HG03354 (cell line): ENCODE data around the gene ZNF775.

Experiments
- ATAC-seq: cut with Tn5 transposase; IDR thresholded peaks from one replicate; pipeline ENCODE4 v1.9.1; 2021; ENCODE audit warnings: mild to moderate bottlenecking; ENCODE audit not compliant: unreplicated experiment, poor library complexity, severe bottlenecking

Gene ZNF775

DNA sequence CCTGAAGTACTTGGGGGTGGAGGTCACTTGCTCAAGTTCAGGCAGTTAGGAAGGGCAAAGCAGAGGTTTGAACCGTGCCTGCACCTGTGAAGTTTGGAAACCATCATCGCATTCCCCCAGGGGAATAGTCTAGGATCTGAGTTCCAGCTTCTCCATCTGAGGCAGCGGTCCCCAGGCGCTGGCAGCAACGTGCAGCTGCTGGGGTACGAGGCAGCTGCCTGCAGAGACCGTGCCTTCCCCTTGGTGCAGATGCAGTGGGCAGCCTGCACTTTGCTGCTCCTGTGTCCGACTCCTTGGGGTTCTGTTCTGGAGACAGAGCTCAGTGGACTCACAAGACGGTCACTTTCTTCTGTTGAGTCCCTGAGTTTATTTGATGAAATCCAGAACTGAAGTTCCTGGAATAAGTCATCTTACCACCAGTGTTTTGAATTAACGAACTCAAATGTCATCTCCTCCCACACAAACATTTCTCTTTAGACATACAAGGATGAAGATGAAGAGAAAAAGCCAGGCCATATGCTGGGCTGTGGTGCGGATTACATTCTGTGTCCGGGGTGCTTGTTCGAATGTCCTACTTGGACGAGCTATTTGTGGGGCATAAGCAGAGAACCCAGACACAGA lies 51.4 kb downstream of the ZNF775 start:
- no peak for ATAC-seq

DNA sequence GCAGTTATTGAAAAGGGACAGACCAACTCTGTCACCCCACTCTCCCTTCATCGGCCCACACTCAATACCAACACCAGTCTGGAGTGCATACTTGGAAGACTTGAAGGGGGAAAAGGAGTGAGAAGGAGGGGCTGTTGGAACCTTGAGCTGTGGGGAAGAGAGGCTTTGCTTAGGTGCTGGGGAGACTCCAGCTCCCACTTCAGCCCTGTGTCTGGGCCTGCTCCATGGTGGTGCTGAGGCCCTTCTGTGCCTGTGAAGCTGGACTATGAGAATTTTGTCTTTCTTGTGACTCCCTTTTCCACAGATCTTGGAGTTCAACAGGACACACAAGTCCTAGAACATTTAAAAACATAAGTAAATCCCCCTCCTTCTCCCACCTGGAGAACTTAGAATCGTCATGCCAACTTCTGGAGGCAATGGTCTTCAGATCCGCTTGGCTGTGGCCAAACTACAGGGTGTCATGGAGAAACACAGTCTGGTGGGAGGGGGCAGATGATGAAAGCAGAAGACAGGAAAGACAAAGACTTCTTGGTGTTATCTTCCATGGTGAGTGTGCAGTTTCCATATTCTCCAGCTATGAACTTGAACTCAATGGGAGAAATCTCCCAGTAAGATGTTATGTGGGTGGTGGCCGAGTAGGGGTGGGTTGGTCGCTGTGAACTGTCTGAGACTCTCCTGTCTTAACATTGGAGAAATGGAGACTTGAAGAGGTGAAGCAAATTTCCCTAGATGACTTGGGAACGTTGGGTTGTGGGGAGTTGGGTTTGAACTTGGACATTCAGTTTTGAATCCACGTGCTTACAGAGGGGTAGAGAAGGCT lies 52.9 kb downstream of the ZNF775 start:
- ATAC-seq, result no peak

DNA sequence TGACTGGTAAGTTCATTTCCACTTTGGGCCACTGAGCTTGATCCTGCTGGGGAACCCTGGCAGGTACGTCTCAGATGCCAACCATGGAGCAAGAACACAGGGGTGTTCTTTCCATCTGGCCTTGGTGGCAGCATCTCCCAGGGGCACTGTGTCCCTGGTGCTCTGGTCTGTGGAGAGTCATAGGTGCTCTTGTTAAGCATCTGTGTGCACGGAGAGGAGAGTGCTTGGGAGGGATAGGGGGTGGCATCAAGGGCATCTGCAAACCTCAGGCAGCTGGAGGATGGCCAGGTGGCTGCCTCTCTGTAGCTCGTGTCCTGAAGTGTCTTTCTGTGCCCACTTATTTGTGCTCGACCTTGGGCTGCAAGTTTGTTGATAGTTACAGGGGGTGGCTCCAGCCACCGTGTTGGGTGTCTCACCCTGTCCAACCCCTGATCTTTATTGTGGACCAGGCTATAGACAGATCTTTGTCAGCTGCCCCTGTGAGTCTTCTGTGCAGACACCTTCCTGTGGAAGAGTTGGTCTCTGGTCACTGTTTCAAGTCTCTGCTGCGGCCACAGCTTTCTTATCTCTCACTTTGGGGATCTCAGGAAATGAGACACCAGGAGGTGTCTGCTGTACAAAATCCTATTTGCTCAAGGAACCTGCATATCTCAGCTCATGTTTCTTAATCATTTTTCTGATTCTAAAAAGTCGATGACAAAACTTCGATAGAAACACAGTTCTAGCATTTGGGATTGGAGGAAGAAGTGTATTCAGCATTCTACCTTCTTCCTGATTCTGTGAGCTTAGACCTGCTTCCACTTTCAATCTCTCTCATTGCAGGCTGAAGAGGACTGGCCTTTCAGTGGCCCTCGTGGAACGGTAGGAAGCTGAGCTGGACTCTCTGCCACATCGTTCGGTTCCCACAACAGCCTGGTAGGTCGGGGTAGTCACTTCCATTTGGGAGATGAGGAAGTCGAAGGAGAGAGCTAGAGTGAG lies 54.1 kb downstream of the ZNF775 start:
- no peak for ATAC-seq

DNA sequence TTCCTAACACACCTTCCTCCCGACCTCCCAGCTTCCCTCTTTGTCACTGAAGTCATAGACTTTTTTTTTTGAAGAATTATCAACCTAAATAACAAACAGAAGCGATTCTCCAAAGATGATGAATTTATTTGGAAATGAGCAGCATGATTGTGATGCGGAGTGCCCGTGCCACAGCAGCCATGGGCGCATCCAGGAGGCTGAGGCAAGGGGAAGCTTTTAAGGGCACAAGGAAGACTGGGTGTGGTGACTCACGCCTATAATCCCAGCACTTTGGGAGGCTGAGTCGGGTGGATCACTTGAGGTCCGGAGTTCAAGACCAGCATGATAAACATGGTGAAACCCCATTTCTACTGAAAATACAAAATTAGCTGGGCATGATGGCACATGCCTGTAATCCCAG lies 55.1 kb downstream of the ZNF775 start:
- ATAC-seq, result no peak

DNA sequence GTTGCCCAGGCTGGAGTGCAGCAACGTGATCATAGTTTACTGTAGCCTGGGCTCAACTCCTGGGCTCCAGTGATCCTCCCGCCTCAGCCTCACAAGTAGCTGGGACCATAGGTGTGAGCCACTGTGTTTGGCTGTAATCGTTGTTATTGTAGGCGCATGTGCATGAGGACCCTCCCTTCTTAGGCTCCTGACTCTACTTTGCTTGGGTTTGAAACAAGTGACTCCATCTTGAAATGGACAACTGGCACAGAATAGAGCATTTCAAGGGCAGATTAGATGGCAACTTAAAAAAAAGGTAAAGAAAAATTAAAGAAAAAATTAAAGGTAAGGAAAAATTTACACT lies 55.9 kb downstream of the ZNF775 start:
- no peak for ATAC-seq

DNA sequence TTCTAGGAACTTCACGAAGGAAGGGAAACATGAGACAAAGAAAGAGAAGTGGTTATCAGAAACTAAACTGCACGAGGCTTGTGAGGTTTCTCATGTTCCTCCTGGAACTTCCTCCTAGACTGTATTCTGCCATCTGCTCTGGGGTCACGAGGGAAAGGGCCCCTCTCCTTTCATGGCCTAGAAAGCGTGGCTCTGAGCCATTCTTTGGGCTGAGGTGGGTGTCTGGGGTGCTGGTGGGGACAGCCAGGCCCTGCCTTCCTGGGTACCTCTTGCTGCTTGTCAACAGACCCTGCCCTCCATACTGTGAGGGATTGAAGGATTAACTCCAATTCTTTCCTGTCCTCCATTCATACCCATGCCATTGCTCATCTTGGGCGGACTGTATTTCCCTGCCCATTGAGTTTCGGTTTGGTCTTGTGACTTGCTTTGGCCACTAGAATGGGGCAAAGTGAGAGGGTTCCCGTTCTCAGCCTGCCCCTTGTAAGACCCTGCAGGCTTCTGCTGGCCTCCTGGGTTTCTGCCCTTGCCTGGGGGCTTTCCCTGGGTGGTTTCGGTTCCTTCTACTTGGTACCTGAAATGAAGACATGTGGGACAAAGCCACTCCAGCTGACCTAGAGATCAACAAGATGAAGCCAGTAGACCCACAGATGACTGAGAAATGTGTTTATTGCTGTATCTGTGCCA lies 56.4 kb downstream of the ZNF775 start:
- peak; percentile 95 for ATAC-seq

DNA sequence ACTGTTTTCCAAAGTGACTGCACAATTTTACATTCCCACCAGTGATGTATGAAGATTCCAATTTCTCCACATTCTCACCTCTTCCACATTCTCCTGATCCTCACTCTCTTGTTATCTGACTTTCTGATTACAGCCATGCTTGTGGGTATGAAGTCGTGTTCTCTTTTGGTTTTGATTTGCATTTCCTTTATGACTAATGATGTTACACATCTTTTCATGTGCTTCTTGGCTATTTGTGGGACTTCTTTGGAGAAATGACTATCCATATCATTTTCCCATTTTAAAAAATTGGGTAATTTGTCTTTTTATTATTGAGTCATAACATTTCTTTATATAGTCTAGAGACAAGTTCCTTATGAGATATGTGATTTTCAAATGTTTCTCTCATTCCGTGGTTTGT lies 60.8 kb downstream of the ZNF775 start:
- no peak for ATAC-seq

DNA sequence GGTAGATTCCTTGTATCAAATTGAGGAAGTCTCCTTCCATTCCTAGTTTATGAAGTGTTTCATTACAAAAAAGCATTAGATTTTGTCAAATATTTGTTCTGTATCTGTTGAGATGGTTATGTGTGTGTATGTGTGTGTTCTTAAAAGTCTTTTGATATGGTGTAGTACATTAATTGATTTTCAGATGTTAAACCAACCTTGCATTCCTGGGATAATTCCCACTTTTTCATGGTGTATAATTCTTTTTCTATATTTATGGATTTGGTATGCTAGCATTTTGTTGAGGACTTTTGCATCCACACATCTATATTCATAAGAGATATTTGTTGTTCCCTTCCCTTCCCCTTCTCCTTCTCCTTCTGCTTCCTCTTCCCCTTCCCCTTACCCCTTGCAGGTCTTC lies 62.4 kb downstream of the ZNF775 start:
- ATAC-seq, result no peak

DNA sequence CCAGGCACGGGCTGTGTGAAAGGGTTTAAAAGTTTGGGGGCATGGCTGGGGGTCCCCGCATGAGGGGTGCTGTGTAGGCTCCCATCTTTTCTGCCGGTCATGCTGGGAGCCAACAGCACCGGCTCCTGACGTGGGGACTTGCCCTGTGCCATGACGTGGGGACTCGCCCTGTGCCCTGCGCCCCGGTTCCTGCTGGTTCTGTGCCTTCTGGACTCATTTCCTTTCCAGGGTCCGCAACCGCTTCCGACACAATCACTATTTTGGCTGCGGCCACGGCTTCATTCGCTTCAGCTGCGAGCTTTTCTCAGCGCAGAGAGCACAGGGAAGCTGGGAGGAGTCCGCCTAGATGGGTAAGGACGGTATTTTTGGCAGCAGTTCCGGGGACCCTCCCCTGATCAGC lies 63.7 kb downstream of the ZNF775 start:
- no peak for ATAC-seq

DNA sequence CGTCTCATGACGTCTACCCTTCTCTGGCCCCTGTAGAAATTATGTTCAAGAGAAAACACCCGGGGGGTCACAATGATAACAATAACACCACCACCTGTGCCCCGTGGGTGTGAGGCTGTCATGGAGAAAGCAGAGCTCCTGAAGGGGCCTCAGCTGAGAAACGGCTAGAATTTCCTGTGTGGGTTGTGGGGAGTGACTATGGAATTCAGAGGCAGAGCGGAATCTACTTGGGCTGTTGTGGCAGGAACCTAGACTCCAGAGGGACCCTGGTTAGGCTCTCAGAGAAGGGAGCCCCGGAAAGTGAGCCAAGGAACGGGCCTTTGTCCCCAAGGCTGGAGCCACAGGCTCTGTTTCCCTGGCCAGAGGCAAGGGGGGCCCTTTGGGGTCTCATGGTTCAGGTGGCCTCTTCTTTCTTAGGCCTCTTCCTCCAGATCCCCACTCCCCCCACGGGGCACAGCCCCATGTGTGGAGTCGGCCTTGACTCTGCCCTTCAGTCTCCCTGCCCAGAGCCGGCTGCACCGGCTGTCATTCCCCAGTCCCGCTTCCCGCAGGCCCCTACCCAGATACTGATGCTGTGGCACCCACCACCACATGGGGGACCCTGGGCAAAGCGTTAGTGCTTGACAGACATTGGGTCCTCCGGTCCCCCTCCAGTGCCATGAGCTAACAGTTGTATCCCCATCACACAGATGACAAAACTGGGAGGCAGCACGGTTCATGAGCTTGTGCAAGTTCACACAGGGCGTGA lies 64.8 kb downstream of the ZNF775 start:
- ATAC-seq, result no peak

DNA sequence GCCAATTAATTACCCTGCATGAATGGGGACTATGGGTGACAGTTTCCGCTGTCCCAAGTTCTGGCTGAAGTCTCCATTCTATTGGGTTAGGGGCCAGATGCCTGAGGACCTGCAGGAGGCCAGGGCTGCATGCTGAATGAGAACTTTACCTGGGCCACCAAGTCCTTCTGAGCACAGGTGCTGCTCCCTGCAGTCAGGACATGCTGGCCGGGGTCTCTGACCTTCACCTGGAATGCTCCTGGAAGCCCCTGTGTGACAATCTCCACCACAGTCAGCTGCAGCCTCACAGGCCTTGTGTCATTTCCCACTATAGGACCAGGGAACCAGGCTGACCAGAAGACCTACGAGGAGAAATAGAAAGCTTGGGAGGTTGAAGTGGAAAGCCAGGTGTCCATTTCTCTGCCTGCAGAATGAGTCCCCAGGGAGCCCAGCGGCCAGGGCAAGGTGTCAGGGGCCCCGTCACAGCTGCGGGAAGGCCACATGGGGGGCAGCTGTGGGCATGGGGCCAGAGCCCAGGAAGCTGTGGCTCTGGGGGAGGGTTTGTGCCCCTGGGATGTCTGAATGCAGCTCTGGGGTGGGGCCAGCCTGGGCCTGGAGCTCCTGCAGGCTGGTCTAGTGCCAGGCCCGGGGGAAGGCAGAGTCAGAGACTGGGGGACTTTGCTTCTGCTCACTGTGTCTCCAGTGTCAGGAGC lies 65.7 kb downstream of the ZNF775 start:
- no peak for ATAC-seq

DNA sequence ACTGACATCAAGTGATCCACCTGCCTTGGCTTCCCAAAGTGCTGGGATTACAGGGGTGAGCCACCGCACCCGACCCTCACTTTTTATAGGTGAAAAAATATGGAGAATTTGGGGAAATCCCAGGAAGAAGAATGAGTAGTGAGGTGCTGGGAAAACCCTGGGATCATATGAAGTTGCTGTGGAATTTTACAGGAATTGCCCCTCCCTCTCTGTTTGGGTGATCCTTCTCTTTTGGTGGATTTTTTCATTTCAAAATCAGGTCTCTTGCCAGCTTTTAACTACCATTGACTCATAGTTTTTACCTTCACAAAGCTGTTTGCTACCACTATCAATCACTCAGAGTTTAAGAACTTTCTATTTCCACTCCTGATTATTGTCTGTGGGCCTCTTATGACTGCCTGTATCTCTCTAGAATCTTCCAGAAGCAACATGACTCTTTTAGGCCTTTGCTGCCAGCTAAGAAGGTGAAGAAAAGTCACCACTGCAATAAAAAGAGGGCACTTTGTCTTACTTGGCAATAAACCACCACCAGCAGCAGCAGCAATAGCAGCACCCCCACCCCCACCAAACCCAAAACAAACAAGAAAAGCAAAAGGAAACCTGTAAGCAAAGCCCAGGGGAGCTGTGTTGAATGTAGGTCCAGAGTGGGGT lies 67.3 kb downstream of the ZNF775 start:
- no peak for ATAC-seq
